Stomach (tissue), 4 donors: Measurements from ENCODE around the gene NPY4R2.
"Not testable (repeated sequence)": the region's sequence is repeated elsewhere in the genome, so short reads cannot be mapped to it uniquely, and the experiment has no call there.

Experiments used
- POLR2A ChIP-seq, 4 donors: fragments of 450-650 bp; IDR thresholded peaks; one replicate each; pipeline ENCODE4 v1.6.1; 2016; ENCODE audit warnings: antibody characterized with exemption in 4 of 4, control low read depth in 2 of 4, mild to moderate bottlenecking in 1 of 4, moderate library complexity in 1 of 4
- POLR2AphosphoS5 ChIP-seq, 3 donors: sonication (generic); formaldehyde crosslinking; IDR thresholded peaks; one replicate each; pipeline ENCODE4 v1.6.1; 2016; ENCODE audit warnings: antibody characterized with exemption in 3 of 3
- TF ChIP-seq, protein P1 (sequence below), 7 experiments: fragments of 450-650 bp in 4 of 7; fragments of 200-600 bp in 3 of 7; sonication (generic) in 3 of 7; IDR thresholded peaks; one replicate each; pipeline ENCODE4 v1.5.1; 2016 to 2019; ENCODE audit warnings: antibody characterized with exemption in 7 of 7, control low read depth in 2 of 7, mild to moderate bottlenecking in 1 of 7

- TF ChIP-seq POLR2AphosphoS5, POLR2A (IDR thresholded peaks at IDR 0.05): not testable (repeated sequence)
- TF ChIP-seq, protein P1, sequence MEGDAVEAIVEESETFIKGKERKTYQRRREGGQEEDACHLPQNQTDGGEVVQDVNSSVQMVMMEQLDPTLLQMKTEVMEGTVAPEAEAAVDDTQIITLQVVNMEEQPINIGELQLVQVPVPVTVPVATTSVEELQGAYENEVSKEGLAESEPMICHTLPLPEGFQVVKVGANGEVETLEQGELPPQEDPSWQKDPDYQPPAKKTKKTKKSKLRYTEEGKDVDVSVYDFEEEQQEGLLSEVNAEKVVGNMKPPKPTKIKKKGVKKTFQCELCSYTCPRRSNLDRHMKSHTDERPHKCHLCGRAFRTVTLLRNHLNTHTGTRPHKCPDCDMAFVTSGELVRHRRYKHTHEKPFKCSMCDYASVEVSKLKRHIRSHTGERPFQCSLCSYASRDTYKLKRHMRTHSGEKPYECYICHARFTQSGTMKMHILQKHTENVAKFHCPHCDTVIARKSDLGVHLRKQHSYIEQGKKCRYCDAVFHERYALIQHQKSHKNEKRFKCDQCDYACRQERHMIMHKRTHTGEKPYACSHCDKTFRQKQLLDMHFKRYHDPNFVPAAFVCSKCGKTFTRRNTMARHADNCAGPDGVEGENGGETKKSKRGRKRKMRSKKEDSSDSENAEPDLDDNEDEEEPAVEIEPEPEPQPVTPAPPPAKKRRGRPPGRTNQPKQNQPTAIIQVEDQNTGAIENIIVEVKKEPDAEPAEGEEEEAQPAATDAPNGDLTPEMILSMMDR (IDR thresholded peaks at IDR 0.05): not testable (repeated sequence)
Observed at GRCh38 chr10:47870887-47871286, 47.6 kb upstream of the NPY4R2 start.
